Liver (tissue), 9 donors: ENCODE data around the gene HMOX2. TPM values are rescaled to one million over a fixed set of nuclear protein-coding genes. Genes with fewer than 3 reads are reported as not detected.

Experiments used
- DNase-seq: peaks from one replicate; pipeline ENCODE4 v3.0.0-alpha.2; 2017; ENCODE audit warnings: low spot score
- H3K27ac ChIP-seq, 2 donors: one replicate each; pipeline ENCODE4 v1.7.0; 2013; ENCODE audit warnings: inconsistent platforms in 2 of 2, low read length in 2 of 2, control low read depth in 1 of 2, low read depth in 1 of 2, mild to moderate bottlenecking in 1 of 2
- H3K27me3 ChIP-seq, 4 donors: one replicate each; pipeline versions ENCODE4 v1.6.1 to v1.7.0; 2013; ENCODE audit warnings: low read length in 3 of 4, inconsistent platforms in 1 of 4, mild to moderate bottlenecking in 1 of 4, moderate library complexity in 1 of 4; ENCODE audit not compliant: control insufficient read depth in 4 of 4, insufficient read depth in 4 of 4
- H3K36me3 ChIP-seq, 4 donors: one replicate each; pipeline versions ENCODE4 v1.6.1 to v1.7.0; 2013; ENCODE audit warnings: low read length in 3 of 4, mild to moderate bottlenecking in 3 of 4, low read depth in 1 of 4, moderate library complexity in 1 of 4; ENCODE audit not compliant: control insufficient read depth in 4 of 4, insufficient read depth in 3 of 4
- H3K4me1 ChIP-seq, 4 donors: one replicate each; pipeline versions ENCODE4 v1.6.1 to v1.7.0; 2013; ENCODE audit warnings: low read length in 3 of 4, mild to moderate bottlenecking in 3 of 4, moderate library complexity in 1 of 4; ENCODE audit not compliant: control insufficient read depth in 4 of 4, insufficient read depth in 4 of 4
- H3K4me3 ChIP-seq, 3 donors: one replicate each; pipeline versions ENCODE4 v1.6.1 to v1.7.0; 2013; ENCODE audit warnings: low read length in 3 of 3, control low read depth in 1 of 3, low read depth in 1 of 3, mild to moderate bottlenecking in 1 of 3
- H3K9ac ChIP-seq, 2 donors: one replicate each; pipeline ENCODE4 v1.7.0; 2013; ENCODE audit warnings: low read length in 2 of 2, mild to moderate bottlenecking in 2 of 2, moderate library complexity in 2 of 2, control low read depth in 1 of 2, low read depth in 1 of 2
- H3K9me3 ChIP-seq, 4 donors: one replicate each; pipeline versions ENCODE4 v1.6.1 to v1.7.0; 2013; ENCODE audit warnings: low read length in 3 of 4; ENCODE audit not compliant: control insufficient read depth in 4 of 4
- ATF3 ChIP-seq: IDR thresholded peaks from 2 replicates; pipeline ENCODE4 v1.6.1; 2016; ENCODE audit warnings: antibody characterized with exemption
- EGR1 ChIP-seq, 2 donors: IDR thresholded peaks; 2 replicates each; pipeline ENCODE4 v1.6.1; 2016 to 2018; ENCODE audit warnings: antibody characterized with exemption in 2 of 2, low read depth in 2 of 2
- FOXA1 ChIP-seq: IDR thresholded peaks from 2 replicates; pipeline ENCODE4 v1.6.1; 2016; ENCODE audit warnings: antibody characterized with exemption
- FOXA2 ChIP-seq: IDR thresholded peaks from 2 replicates; pipeline ENCODE4 v1.6.1; 2016; ENCODE audit warnings: antibody characterized with exemption
- GABPA ChIP-seq, 2 donors: IDR thresholded peaks in 1 of 2; conservative IDR thresholded peaks in 1 of 2; 2 replicates each; pipeline ENCODE4 v1.6.1; 2016; ENCODE audit warnings: antibody characterized with exemption in 2 of 2, mild to moderate bottlenecking in 1 of 2, moderate library complexity in 1 of 2
- HNF4A ChIP-seq, 2 donors: conservative IDR thresholded peaks; 2 replicates each; pipeline ENCODE4 v1.6.1; 2016; ENCODE audit warnings: antibody characterized with exemption in 2 of 2, mild to moderate bottlenecking in 2 of 2
- HNF4G ChIP-seq: IDR thresholded peaks from 2 replicates; pipeline ENCODE4 v1.6.1; 2016; ENCODE audit warnings: antibody characterized with exemption
- JUND ChIP-seq, 2 donors: IDR thresholded peaks; 2 replicates each; pipeline ENCODE4 v1.6.1; 2016; ENCODE audit warnings: antibody characterized with exemption in 2 of 2
- NR2F2 ChIP-seq: IDR thresholded peaks from 2 replicates; pipeline ENCODE4 v1.6.1; 2016; ENCODE audit warnings: antibody characterized with exemption
- RAD21 ChIP-seq, 2 donors: IDR thresholded peaks; 2 replicates each; pipeline ENCODE4 v1.6.1; 2016; ENCODE audit warnings: antibody characterized with exemption in 2 of 2, mild to moderate bottlenecking in 2 of 2
- REST ChIP-seq: IDR thresholded peaks from 2 replicates; pipeline ENCODE4 v1.6.1; 2016; ENCODE audit warnings: antibody characterized with exemption, mild to moderate bottlenecking
- RXRA ChIP-seq, 2 donors: IDR thresholded peaks; 2 replicates each; pipeline ENCODE4 v1.6.1; 2017 to 2018; ENCODE audit warnings: antibody characterized with exemption in 2 of 2, mild to moderate bottlenecking in 1 of 2
- SP1 ChIP-seq: IDR thresholded peaks from 2 replicates; pipeline ENCODE4 v1.6.1; 2018; ENCODE audit warnings: antibody characterized with exemption, mild to moderate bottlenecking
- TAF1 ChIP-seq: conservative IDR thresholded peaks from 2 replicates; pipeline ENCODE4 v1.6.1; 2016; ENCODE audit warnings: antibody characterized with exemption, mild to moderate bottlenecking
- YY1 ChIP-seq: IDR thresholded peaks from 2 replicates; pipeline ENCODE4 v1.6.1; 2016; ENCODE audit warnings: antibody characterized with exemption, mild to moderate bottlenecking
- WGBS: extraction: QIAGEN DNeasy Blood & Tissue Kit; methylation state at CpG from one replicate; pipeline ENCODE4 v1.1.7; 2013; 5-methylcytosine and 5-hydroxymethylcytosine counted together
- polyA plus RNA-seq, 2 donors: library from polyadenylated mRNA; stranded (reverse) in 1 of 2; unstranded in 1 of 2; fragments of 200-250 nt in 1 of 2; fragments of >200 nt in 1 of 2; fragmentation: Nextera tagmentation in 1 of 2; extraction: Ambion mirVana in 1 of 2; gene quantifications; one replicate each; pipeline versions ENCODE4 v1.2.1 to v1.2.3, GENCODE V29; 2013 to 2015
- total RNA-seq, 2 donors: library from RNA; depleted of rRNA; stranded (reverse); fragments of >200 nt; gene quantifications; one replicate each; pipeline ENCODE4 v1.2.3, GENCODE V29; 2014
- TF ChIP-seq, protein P1 (sequence below): IDR thresholded peaks from 2 replicates; pipeline ENCODE4 v1.6.1; 2016; ENCODE audit warnings: antibody characterized with exemption
- TF ChIP-seq, protein P2 (sequence below): IDR thresholded peaks from 2 replicates; pipeline ENCODE4 v1.6.1; 2016; ENCODE audit warnings: antibody characterized with exemption
- TF ChIP-seq, protein P3 (sequence below): fragments of 150-350 bp; IDR thresholded peaks from 2 replicates; pipeline ENCODE4 v1.5.1; 2017; ENCODE audit warnings: improper control_type of control experiment, low read depth, low read length; ENCODE audit not compliant: missing input control
- donor health status: healthy.
- donor health status: healthy.
- donor health status: healthy.
- donor health status: healthy.
- donor health status: healthy.

HMOX2 gene
- total and polyA plus RNA-seq, 4 donors = 11.4 to 81.5 (median 61.5) TPM

GRCh38 chr16:4450430-4450829 lies 25.8 kb upstream of the HMOX2 start:
- Histone ChIP-seq H3K27me3 (no peaks in the 10 kb centered on the region), H3K9me3 (no peaks in the 10 kb centered on the region), H3K4me3 (no peak overlapping the region), H3K27ac (no peak overlapping the region), H3K9ac (no peak overlapping the region), H3K4me1 (no peaks in the 10 kb centered on the region), H3K36me3 (peaks cover 23 to 79% (median 59%) of the 10 kb centered on the region in 4 donors)
- WGBS = 97% methylated on average over 14 of the region's 14 CpGs
- no peak for TF ChIP-seq SP1
- TF ChIP-seq EGR1 (IDR thresholded peaks at IDR 0.05; ENCODE audit: low read depth in 2 of 2) = no peak
- TF ChIP-seq, protein P1, sequence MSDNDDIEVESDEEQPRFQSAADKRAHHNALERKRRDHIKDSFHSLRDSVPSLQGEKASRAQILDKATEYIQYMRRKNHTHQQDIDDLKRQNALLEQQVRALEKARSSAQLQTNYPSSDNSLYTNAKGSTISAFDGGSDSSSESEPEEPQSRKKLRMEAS = no peak
- no peak for TF ChIP-seq TAF1
- TF ChIP-seq FOXA2 = no peak
- no peak for DNase-seq

DNA sequence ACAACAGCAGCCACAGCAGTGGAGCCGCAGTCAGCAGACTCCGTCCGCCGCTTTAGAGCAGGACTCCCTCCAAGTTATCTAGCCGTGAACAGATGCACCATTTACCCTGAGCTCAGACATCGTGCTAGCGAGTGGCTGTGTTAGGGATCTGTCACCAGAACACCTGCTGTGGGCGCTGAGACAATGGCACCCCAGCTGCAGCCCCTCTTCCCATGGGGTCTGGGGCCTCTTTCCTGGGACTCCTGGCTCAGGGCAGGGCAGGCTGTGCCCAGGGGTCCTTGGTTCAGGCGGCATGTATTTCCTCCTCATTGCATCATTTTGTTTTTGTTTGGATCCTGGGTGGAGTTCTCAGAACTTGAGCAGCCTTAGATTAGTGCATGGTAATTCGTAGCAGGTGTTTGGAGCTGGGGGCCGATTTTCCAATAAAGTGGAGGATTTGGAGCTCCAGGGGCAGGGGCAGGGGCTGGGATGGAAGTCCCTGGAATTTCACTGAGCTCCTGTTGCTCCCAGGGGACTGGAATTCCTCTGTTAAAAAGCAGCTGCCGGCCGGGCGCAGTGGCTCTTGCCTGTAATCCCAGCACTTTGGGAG lies 25.2 kb upstream of the HMOX2 start:
- TF ChIP-seq, protein P1 = no peak
- TF ChIP-seq RXRA (IDR thresholded peaks at IDR 0.05) (no peak), FOXA1 (no peak)
- Histone ChIP-seq H3K27me3 (no peaks in the 10 kb centered on the region), H3K9me3 (no peaks in the 10 kb centered on the region), H3K4me3 (no peak overlapping the region), H3K9ac (no peak overlapping the region), H3K36me3 (peaks cover 28 to 80% (median 64%) of the 10 kb centered on the region in 4 donors), H3K4me1 (no peaks in the 10 kb centered on the region), H3K27ac (no peak overlapping the region)
- no peak for DNase-seq
- WGBS = 97% methylated on average over 14 of the region's 14 CpGs

DNA sequence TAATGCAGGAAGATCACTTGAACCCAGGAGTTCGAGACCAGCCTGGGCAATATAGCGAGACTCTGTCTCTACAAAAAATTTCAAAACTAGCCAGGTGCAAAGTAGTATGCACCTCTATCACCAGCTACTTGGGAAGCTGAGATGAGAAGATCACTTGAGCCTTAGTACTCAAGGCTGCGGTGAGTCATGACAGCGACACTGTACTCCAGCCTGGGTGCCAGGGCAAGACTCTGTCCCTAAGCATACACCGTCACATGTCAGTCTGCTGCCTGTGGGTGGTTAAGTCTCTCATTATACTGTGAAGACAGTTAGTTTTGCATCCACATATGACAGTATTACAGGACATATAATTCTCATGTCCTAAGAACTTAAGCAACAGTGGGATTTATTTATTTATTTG lies 23.5 kb upstream of the HMOX2 start:
- WGBS = 99% methylated on average over 5 of the region's 5 CpGs

More for the DNA sequence above, 23.5 kb upstream of the HMOX2 start:
- Histone ChIP-seq H3K4me3 (no peak overlapping the region), H3K4me1 (no peaks in the 10 kb centered on the region), H3K9ac (no peak overlapping the region), H3K27ac (no peak overlapping the region), H3K9me3 (no peaks in the 10 kb centered on the region), H3K36me3 (peaks cover 22 to 79% (median 64%) of the 10 kb centered on the region in 4 donors), H3K27me3 (no peaks in the 10 kb centered on the region)
- TF ChIP-seq REST (no peak), JUND (IDR thresholded peaks at IDR 0.05) (no peak), SP1 (no peak), FOXA1 (no peak), RXRA (IDR thresholded peaks at IDR 0.05) (no peak), HNF4A (conservative IDR thresholded peaks at IDR 0.05) (no peak), ATF3 (no peak), YY1 (no peak), FOXA2 (no peak), RAD21 (IDR thresholded peaks at IDR 0.05) (no peak), TAF1 (no peak), NR2F2 (no peak), HNF4G (no peak), GABPA (IDR thresholded peaks at IDR 0.05 in 1 of 2, conservative IDR thresholded peaks at IDR 0.05 in 1 of 2) (no peak)
- TF ChIP-seq, protein P2, sequence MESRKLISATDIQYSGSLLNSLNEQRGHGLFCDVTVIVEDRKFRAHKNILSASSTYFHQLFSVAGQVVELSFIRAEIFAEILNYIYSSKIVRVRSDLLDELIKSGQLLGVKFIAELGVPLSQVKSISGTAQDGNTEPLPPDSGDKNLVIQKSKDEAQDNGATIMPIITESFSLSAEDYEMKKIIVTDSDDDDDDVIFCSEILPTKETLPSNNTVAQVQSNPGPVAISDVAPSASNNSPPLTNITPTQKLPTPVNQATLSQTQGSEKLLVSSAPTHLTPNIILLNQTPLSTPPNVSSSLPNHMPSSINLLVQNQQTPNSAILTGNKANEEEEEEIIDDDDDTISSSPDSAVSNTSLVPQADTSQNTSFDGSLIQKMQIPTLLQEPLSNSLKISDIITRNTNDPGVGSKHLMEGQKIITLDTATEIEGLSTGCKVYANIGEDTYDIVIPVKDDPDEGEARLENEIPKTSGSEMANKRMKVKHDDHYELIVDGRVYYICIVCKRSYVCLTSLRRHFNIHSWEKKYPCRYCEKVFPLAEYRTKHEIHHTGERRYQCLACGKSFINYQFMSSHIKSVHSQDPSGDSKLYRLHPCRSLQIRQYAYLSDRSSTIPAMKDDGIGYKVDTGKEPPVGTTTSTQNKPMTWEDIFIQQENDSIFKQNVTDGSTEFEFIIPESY = no peak
- TF ChIP-seq, protein P3, sequence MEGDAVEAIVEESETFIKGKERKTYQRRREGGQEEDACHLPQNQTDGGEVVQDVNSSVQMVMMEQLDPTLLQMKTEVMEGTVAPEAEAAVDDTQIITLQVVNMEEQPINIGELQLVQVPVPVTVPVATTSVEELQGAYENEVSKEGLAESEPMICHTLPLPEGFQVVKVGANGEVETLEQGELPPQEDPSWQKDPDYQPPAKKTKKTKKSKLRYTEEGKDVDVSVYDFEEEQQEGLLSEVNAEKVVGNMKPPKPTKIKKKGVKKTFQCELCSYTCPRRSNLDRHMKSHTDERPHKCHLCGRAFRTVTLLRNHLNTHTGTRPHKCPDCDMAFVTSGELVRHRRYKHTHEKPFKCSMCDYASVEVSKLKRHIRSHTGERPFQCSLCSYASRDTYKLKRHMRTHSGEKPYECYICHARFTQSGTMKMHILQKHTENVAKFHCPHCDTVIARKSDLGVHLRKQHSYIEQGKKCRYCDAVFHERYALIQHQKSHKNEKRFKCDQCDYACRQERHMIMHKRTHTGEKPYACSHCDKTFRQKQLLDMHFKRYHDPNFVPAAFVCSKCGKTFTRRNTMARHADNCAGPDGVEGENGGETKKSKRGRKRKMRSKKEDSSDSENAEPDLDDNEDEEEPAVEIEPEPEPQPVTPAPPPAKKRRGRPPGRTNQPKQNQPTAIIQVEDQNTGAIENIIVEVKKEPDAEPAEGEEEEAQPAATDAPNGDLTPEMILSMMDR = no peak
- TF ChIP-seq, protein P1 = no peak
- no peak for DNase-seq
